Mucosa of descending colon (tissue), 3 donors: Measurements from ENCODE around the gene GPATCH3. TPM values are rescaled to one million over a fixed set of nuclear protein-coding genes. Genes with fewer than 3 reads are reported as not detected.

Experiments
- ATAC-seq: fragments of 200-7000 bp; cut with Tn5 transposase; one replicate; pipeline ENCODE4 v1.9.1; 2020; ENCODE audit warnings: mild to moderate bottlenecking, moderate library complexity
- DNase-seq, 3 donors: peaks; one replicate each; pipeline ENCODE4 v3.0.0-alpha.2; 2020
- H3K36me3 ChIP-seq: fragments of 200-600 bp; one replicate; pipeline ENCODE4 v1.8.0; 2021; ENCODE audit warnings: low read depth, mild to moderate bottlenecking
- H3K4me1 ChIP-seq: fragments of 200-600 bp; one replicate; pipeline ENCODE4 v1.8.0; 2021; ENCODE audit warnings: low read depth, mild to moderate bottlenecking
- H3K4me3 ChIP-seq: fragments of 200-600 bp; one replicate; pipeline ENCODE4 v1.8.0; 2021; ENCODE audit warnings: mild to moderate bottlenecking
- H3K9me3 ChIP-seq: fragments of 200-600 bp; one replicate; pipeline ENCODE4 v1.8.0; 2021; ENCODE audit warnings: mild to moderate bottlenecking
- CTCF ChIP-seq: fragments of 200-600 bp; IDR thresholded peaks from one replicate; pipeline ENCODE4 v1.8.0; 2022; ENCODE audit warnings: antibody characterized with exemption, mild to moderate bottlenecking
- intact Hi-C, 2 donors: fragments of 100-400 bp; cut with DNase I in 1 of 2; cut with micrococcal nuclease in 1 of 2; formaldehyde crosslinking; loops; one replicate each; pipeline versions ENCODE4 v1.11.0 to v1.11.1; 2022; cut with DNase I, micrococcal nuclease
- total RNA-seq, 3 donors: library from RNA; stranded (reverse); fragmentation: NEBNext Ultra II Directional in 2 of 3; extraction: Animal tissue kit (Norgen Biotek cat#: 25700) in 2 of 3; gene quantifications; one replicate each; pipeline versions ENCODE4 v1.2.1 to v1.2.4, GENCODE V29; 2021 to 2023
- donor health status: DM: no; HTN: no; CAD: no; lungs with moderate emphysema.
- donor health status: DM: no; HTN: no; CAD: no.
- donor health status: DM: no; HTN: yes; CAD: no.

Gene GPATCH3
- total RNA-seq, 3 donors from 2014 or later = 14.0 to 17.5 (median 14.5) TPM

- ATAC-seq (no peak), DNase-seq (no peak)
- no peaks in the 10 kb centered on the region for H3K9me3 ChIP-seq
- no peaks in the 10 kb centered on the region for H3K36me3 ChIP-seq
- H3K4me3 ChIP-seq = peak overlapping the region; percentile 67
- peaks cover 26% of the 10 kb centered on the region for H3K4me1 ChIP-seq
- TF ChIP-seq CTCF = no peak
- intact Hi-C loops = no loop called here
Observed at GRCh38 chr1:26900815-26901511, 696 bp upstream of the GPATCH3 start.

GRCh38 chr1:26897351-26897750, 2.9 kb downstream of the GPATCH3 start:
- intact Hi-C loops = no loop called here
- no peak for TF ChIP-seq CTCF
- Histone ChIP-seq H3K4me3 (no peak overlapping the region), H3K4me1 (peaks cover 21% of the 10 kb centered on the region), H3K36me3 (no peaks in the 10 kb centered on the region), H3K9me3 (no peaks in the 10 kb centered on the region)
- DNase-seq (no peak), ATAC-seq (no peak)

GRCh38 chr1:26894263-26894662, 6.0 kb downstream of the GPATCH3 start:
- ATAC-seq (no peak), DNase-seq (peak in 1 of 3 donors; percentile 3)
- H3K4me1 ChIP-seq = peaks cover 16% of the 10 kb centered on the region
- no peak for TF ChIP-seq CTCF
- no peak overlapping the region for H3K4me3 ChIP-seq
- intact Hi-C loops = no loop called here
- H3K9me3 ChIP-seq = no peaks in the 10 kb centered on the region
- H3K36me3 ChIP-seq = no peaks in the 10 kb centered on the region

- H3K9me3 ChIP-seq = no peaks in the 10 kb centered on the region
- intact Hi-C loops = no loop called here
- peaks cover 7% of the 10 kb centered on the region for H3K36me3 ChIP-seq
- ATAC-seq (peak; percentile 42), DNase-seq (no peak)
- H3K4me1 ChIP-seq = peaks cover 17% of the 10 kb centered on the region
- no peak for TF ChIP-seq CTCF
- H3K4me3 ChIP-seq = peak overlapping the region; percentile 56
Observed at GRCh38 chr1:26890467-26890796, 9.8 kb downstream of the GPATCH3 start.

- TF ChIP-seq CTCF = no peak
- H3K4me3 ChIP-seq = peak within 1 kb of the TSS; percentile 56
- ATAC-seq (peak; percentile 98), DNase-seq (peak; percentile 86 to 87 (median 86))
- H3K4me1 ChIP-seq = peaks cover 17% of the 10 kb centered on the region
- intact Hi-C loops = no loop called here
- peaks cover 7% of the 10 kb centered on the region for H3K36me3 ChIP-seq
- H3K9me3 ChIP-seq = no peaks in the 10 kb centered on the region
Observed at GRCh38 chr1:26889551-26890466, 10.5 kb downstream of the GPATCH3 start, which contains the start of gene GPN2. Gene GPN2 (minus strand): TSS chr1:26890283. CDS start chr1:26890096, 187 bp downstream.
